GM23248 (cell line): ENCODE measurements around the gene LRIG2. TPM values are rescaled to one million over a fixed set of nuclear protein-coding genes. Genes with fewer than 3 reads are reported as not detected.

Experiments used
- DNase-seq: peaks from one replicate; pipeline ENCODE4 v3.0.0-alpha.2; 2015
- H2AFZ ChIP-seq: fragments of 200-600 bp; sonication (generic); 2 replicates; pipeline ENCODE4 v1.6.1; 2016; ENCODE audit warnings: antibody characterized with exemption
- H3F3A ChIP-seq: fragments of 200-600 bp; sonication (generic); 2 replicates; pipeline ENCODE4 v1.6.1; 2016; ENCODE audit warnings: mild to moderate bottlenecking, antibody characterized with exemption, mixed run types; ENCODE audit not compliant: insufficient read depth
- H3K27ac ChIP-seq: fragments of 200-600 bp; sonication (generic); 2 replicates; pipeline ENCODE4 v1.5.1; 2016; ENCODE audit warnings: mild to moderate bottlenecking
- H3K27me3 ChIP-seq: fragments of 200-600 bp; sonication (generic); replicated peaks from 2 replicates; pipeline ENCODE4 v1.6.1; 2016; ENCODE audit warnings: mild to moderate bottlenecking; ENCODE audit not compliant: insufficient read depth
- H3K36me3 ChIP-seq: fragments of 200-600 bp; sonication (generic); 2 replicates; pipeline ENCODE4 v1.6.1; 2016; ENCODE audit warnings: low read depth, mild to moderate bottlenecking
- H3K4me1 ChIP-seq: fragments of 200-600 bp; sonication (generic); 2 replicates; pipeline ENCODE4 v1.6.1; 2016; ENCODE audit warnings: mild to moderate bottlenecking; ENCODE audit not compliant: insufficient read depth
- H3K4me2 ChIP-seq: fragments of 200-600 bp; sonication (generic); one replicate; pipeline ENCODE4 v1.6.1; 2016; ENCODE audit warnings: mild to moderate bottlenecking; ENCODE audit not compliant: unreplicated experiment
- H3K4me3 ChIP-seq: fragments of 200-600 bp; sonication (generic); 2 replicates; pipeline ENCODE4 v1.5.1; 2016; ENCODE audit warnings: mild to moderate bottlenecking
- H3K79me2 ChIP-seq: fragments of 200-600 bp; sonication (generic); 2 replicates; pipeline ENCODE4 v1.6.1; 2016; ENCODE audit warnings: mild to moderate bottlenecking; ENCODE audit not compliant: insufficient read depth
- H3K9ac ChIP-seq: fragments of 200-600 bp; sonication (generic); 2 replicates; pipeline ENCODE4 v1.6.1; 2016; ENCODE audit warnings: mild to moderate bottlenecking
- H3K9me2 ChIP-seq: fragments of 200-600 bp; sonication (generic); 2 replicates; pipeline ENCODE4 v1.6.1; 2016; ENCODE audit warnings: mixed run types, mild to moderate bottlenecking, moderate library complexity; ENCODE audit not compliant: insufficient read depth
- H3K9me3 ChIP-seq: fragments of 200-600 bp; sonication (generic); one replicate; pipeline ENCODE4 v1.6.1; 2017; ENCODE audit warnings: low read depth
- H4K20me1 ChIP-seq: fragments of 200-600 bp; sonication (generic); 2 replicates; pipeline ENCODE4 v1.6.0; 2016; ENCODE audit not compliant: insufficient read depth
- EZH2 ChIP-seq: fragments of 200-600 bp; sonication (generic); IDR thresholded peaks from 2 replicates; pipeline ENCODE4 v1.6.1; 2018; ENCODE audit warnings: antibody characterized with exemption, mild to moderate bottlenecking; ENCODE audit not compliant: insufficient read depth, poor library complexity, severe bottlenecking
- EZH2phosphoT487 ChIP-seq: fragments of 200-600 bp; sonication (generic); IDR thresholded peaks from 2 replicates; pipeline ENCODE4 v1.6.1; 2018; ENCODE audit warnings: antibody characterized with exemption, moderate library complexity, mild to moderate bottlenecking, low read depth; ENCODE audit not compliant: insufficient read depth
- WGBS, 2 experiments: methylation state at CpG; one replicate each; pipeline ENCODE4 v1.1.6; 2015 to 2017; ENCODE audit warnings: low lambda C conversion rate in 2 of 2, low coverage in 1 of 2; ENCODE audit errors: missing lambda C conversion rate in 2 of 2; 5-methylcytosine and 5-hydroxymethylcytosine counted together
- in situ Hi-C: fragments of 300-500 bp; cut with MboI; formaldehyde crosslinking; loops from 2 replicates; pipeline ENCODE4 v1.15.0; 2020
- polyA plus RNA-seq: library from polyadenylated mRNA; unstranded; fragments of >200 nt; fragmentation: Nextera tagmentation; extraction: Ambion mirVana; gene quantifications from 2 replicates; pipeline ENCODE4 v1.2.1, GENCODE V29; 2016
- total RNA-seq: library from RNA; depleted of rRNA; stranded (reverse); fragments of >200 nt; shearing (Covaris generic); gene quantifications from 2 replicates; pipeline ENCODE4 v1.2.3, GENCODE V29; 2014

LRIG2 gene
- total and polyA plus RNA-seq, 2 experiments from 2014 or later: 4.1 to 6.3 TPM

DNA sequence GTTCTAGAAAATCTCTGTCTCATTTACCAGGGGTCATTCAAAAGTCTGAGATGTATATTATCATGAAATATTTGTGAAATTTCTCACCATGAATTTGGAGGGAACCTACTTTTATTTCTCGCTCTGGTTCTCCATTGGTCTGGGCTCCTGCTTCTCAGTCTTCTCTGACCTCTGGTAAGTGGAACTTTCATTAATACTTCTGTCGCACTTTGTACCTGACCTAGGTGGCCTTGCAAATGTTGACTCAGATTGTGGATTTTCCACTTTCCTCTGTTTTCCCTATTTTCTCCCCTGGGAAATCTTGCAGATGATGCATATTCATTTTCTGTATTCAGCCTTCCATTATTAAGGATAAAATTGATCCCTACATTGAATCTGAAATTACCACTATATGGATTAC is 53.2 kb downstream of the LRIG2 start:
- Histone ChIP-seq H3K9ac (no peak overlapping the region), H3K36me3 (peaks cover 54% of the 10 kb centered on the region), H3K9me3 (no peaks in the 10 kb centered on the region), H3K27me3 (no peaks in the 10 kb centered on the region), H3K4me2 (no peak overlapping the region), H4K20me1 (no peaks in the 10 kb centered on the region), H2AFZ (no peak overlapping the region), H3K4me1 (no peaks in the 10 kb centered on the region), H3F3A (peaks cover 6% of the 10 kb centered on the region), H3K27ac (no peak overlapping the region), H3K4me3 (no peak overlapping the region), H3K79me2 (peaks cover 25% of the 10 kb centered on the region; the same call in 1 of the 2 replicates), H3K9me2 (no peaks in the 10 kb centered on the region)
- TF ChIP-seq EZH2 (no peak), EZH2phosphoT487 (no peak)
- in situ Hi-C loops: loop anchor here (25.0 kb wide), 1 partner anchor 811 kb away; the partner anchor contains the start of gene HIPK1
- 97 to 100% methylated on average over 2 of the region's 2 CpGs for WGBS, 2 experiments
- DNase-seq: no peak

DNA sequence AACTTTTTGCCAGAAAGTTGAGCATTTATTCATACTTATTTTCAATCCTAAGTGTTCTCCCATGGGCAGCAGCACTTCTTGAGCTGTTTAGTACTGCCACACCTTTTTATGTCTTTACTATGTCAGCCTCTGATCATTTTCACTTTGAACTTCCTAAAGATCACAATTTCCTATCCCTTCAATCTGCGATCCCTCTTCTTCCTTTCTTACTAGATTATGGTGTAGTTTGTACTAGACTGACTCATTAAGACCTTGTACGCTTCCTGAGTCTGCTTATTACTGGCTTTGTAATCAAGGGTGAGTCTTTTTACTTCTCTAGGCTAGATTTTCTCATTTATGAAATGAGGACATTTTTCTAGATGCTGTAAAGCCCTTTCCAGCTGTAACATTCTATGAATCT is 55.1 kb downstream of the LRIG2 start:
- no peak for TF ChIP-seq EZH2
- TF ChIP-seq EZH2phosphoT487: no peak
- in situ Hi-C loops: loop anchor here (25.0 kb wide), 1 partner anchor 809 kb away; the partner anchor contains the start of gene HIPK1
- 98 to 100% methylated on average over 2 of the region's 2 CpGs for WGBS, 2 experiments
- Histone ChIP-seq H3K27me3 (no peaks in the 10 kb centered on the region), H4K20me1 (no peaks in the 10 kb centered on the region), H3F3A (peaks cover 6% of the 10 kb centered on the region), H3K9me3 (no peaks in the 10 kb centered on the region), H3K27ac (no peak overlapping the region), H3K4me2 (no peak overlapping the region), H2AFZ (no peak overlapping the region), H3K79me2 (peaks cover 12% of the 10 kb centered on the region; the same call in 1 of the 2 replicates), H3K9ac (no peak overlapping the region), H3K4me1 (no peaks in the 10 kb centered on the region), H3K36me3 (peaks cover 47% of the 10 kb centered on the region), H3K4me3 (no peak overlapping the region), H3K9me2 (no peaks in the 10 kb centered on the region)
- no peak for DNase-seq

DNA sequence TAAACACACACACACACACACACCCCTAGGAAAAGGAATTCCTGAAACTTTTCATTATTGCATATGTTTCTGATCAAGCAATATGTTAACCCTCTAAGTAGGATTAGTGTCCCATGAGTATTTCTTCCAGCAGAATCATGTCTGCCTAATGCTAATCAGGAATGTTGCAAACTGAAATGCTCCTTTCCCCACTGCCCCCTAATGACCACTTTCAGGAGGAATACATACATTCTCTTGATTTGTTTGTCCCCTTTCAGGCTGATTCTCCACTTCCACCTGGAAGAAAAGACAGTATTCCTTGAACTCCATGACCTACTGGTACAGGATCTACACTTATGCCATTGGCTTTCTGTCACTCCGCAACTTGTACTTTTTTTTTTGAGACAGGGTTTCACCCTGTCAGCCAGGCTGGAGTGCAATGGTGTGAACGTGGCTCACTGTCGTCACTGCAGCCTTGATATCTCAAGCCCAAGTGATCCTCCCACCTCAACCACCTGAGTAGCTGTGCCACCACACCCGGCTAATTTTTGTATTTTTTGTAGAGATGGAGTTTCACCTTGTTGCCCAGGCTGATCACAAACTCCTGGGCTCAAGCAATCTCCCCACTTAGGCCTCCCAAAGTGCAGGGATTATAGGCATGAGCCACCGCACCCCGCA is 56.7 kb downstream of the LRIG2 start:
- no peak overlapping the region for H2AFZ ChIP-seq
- peaks cover 11% of the 10 kb centered on the region for H3F3A ChIP-seq
- H3K36me3 ChIP-seq: peaks cover 36% of the 10 kb centered on the region
- H3K4me3 ChIP-seq: no peak overlapping the region
- 97% methylated on average over 6 of the region's 6 CpGs for WGBS, 2 experiments
- no peak overlapping the region for H3K27ac ChIP-seq
- H3K4me2 ChIP-seq: no peak overlapping the region
- H3K4me1 ChIP-seq: no peaks in the 10 kb centered on the region
- no peak for DNase-seq
- no peaks in the 10 kb centered on the region for H3K27me3 ChIP-seq
- in situ Hi-C loops: loop anchor here (25.0 kb wide), 1 partner anchor 808 kb away; the partner anchor contains the start of gene HIPK1
- no peaks in the 10 kb centered on the region for H3K9me2 ChIP-seq
- no peak for TF ChIP-seq EZH2
- no peak for TF ChIP-seq EZH2phosphoT487
- no peak overlapping the region for H3K9ac ChIP-seq
- no peaks in the 10 kb centered on the region for H3K9me3 ChIP-seq
- no peaks in the 10 kb centered on the region for H4K20me1 ChIP-seq
- peaks cover 7% of the 10 kb centered on the region; the same call in 1 of the 2 replicates for H3K79me2 ChIP-seq

DNA sequence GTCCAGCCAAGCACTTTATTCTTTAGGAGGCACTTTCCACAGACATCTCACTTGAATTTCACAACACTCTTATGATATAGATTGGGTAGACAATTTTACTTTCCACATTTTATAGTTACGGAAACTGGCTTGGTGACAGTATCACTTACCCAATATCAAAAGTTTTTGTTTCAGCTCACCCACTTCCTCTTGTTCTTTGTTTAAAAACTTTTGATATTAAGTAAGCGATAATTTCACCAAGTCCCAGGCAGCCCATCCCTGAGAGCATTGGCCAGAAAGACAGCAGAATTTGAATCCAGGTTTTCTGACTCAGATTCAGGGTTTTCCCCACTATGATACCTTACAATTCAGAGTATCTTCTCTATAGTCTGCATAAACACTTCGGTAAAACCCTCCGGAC is 60.0 kb downstream of the LRIG2 start:
- H3K27me3 ChIP-seq: no peaks in the 10 kb centered on the region
- peaks cover 14% of the 10 kb centered on the region; the same call in 1 of the 2 replicates for H3K36me3 ChIP-seq
- H3K27ac ChIP-seq: no peak overlapping the region
- in situ Hi-C loops: loop anchor here (25.0 kb wide), 1 partner anchor 804 kb away; the partner anchor contains the start of gene HIPK1
- H2AFZ ChIP-seq: no peak overlapping the region
- H3K9me3 ChIP-seq: no peaks in the 10 kb centered on the region
- WGBS, 2 experiments: 95 to 98% methylated on average over 4 of the region's 4 CpGs
- DNase-seq: no peak
- peaks cover 9% of the 10 kb centered on the region for H3F3A ChIP-seq
- no peaks in the 10 kb centered on the region for H3K4me1 ChIP-seq
- H4K20me1 ChIP-seq: no peaks in the 10 kb centered on the region
- TF ChIP-seq EZH2phosphoT487 (no peak), EZH2 (no peak)
- H3K4me2 ChIP-seq: no peak overlapping the region
- no peaks in the 10 kb centered on the region for H3K9me2 ChIP-seq
- no peaks in the 10 kb centered on the region; the same call in 1 of the 2 replicates for H3K79me2 ChIP-seq
- no peak overlapping the region for H3K9ac ChIP-seq
- H3K4me3 ChIP-seq: no peak overlapping the region
